GM19467 (cell line): ENCODE measurements around the gene FANCG.

ENCODE experiments used
- ATAC-seq: cut with Tn5 transposase; IDR thresholded peaks from one replicate; pipeline ENCODE4 v1.9.1; 2021; ENCODE audit warnings: mild to moderate bottlenecking, moderate library complexity; ENCODE audit not compliant: unreplicated experiment

The FANCG gene

DNA sequence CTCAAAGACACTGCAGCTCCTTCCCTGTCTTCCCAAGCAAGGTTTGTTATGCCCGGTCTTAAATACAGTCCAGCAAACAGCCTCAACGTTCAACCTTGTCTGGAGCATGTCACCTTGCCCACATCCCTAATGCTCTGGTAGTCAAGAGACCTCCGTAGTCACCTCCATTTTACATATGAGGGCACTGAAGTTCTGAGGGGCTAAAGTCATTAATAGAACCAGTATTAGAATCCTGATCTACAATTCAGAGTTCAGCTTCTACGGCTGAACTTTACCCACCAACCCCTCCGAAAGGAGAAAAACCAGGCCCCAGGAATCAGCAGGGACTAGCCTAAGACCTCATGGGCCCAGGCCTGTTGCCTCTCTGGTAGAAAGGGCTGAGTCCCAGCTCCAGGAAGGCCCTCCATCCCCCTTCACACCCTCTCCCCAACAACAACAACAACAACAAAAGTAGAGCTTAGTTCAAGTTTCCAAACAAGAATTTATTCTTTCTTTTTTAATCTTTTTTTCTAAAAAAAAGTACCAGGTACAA, 24.0 kb upstream of the FANCG start:
- no peak for ATAC-seq

DNA sequence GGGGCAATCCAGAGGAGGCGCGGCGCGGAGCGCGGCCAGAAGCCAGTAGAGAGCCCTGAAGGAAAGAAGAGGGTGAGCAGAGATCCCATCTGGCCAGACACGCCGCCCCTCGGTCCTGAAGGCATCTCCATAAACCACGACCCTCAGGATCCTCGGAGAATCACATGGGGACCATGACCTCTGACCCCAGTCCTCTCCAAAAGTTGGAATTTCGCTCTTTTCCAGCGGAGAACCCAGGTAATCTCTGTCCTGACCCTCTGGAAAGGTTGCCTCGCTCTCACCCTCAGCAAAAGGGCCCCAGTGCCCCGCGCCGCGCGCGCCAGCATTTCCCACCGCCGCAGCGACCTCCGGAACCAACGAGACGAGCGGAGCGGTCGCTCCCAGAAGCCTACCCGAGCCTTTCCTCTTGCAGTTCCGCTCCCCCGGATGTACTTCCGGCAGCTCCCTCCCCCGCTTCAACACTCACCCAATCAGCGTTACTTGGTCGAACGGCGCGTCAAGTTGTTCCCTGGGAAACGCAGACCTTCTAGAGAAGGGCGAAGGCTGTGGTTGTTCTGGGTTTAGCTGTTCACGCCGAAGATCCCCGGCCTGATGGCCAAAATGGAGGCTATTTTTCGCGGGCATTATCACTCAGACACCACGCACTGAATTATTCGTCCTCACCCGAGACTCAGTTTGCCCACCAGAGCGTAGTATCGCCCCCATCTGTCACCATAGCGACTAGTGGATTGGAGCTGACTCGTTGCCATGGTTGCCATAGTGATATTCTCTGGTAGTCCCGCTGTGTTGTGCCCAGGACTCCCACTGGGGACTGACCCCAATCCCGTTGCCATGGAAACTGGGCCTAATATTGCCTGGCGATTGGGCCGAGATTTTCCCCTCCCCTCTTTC, 23.3 kb upstream of the FANCG start, which contains the start of gene STOML2:
Gene STOML2 (minus strand): TSS at position 363 of the 891 bp plus-strand sequence. CDS start 37 bp downstream, at position 326.
- ATAC-seq: peak; percentile 89

DNA sequence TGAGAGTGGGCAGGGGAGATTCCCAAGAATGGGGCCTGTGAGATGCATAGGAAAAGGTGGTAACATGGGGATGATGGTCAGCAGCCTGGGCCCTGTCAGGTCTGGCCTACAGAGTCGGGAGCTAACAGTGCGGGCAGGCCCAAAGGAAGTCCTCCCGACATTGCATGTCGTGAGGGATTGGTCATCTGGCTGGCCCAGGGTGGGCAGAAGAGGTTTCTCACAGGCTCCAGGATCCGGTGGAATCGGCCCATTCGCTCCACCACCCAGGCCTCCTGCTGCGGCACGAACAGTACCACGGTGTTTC, 22.7 kb upstream of the FANCG start:
- ATAC-seq: no peak

DNA sequence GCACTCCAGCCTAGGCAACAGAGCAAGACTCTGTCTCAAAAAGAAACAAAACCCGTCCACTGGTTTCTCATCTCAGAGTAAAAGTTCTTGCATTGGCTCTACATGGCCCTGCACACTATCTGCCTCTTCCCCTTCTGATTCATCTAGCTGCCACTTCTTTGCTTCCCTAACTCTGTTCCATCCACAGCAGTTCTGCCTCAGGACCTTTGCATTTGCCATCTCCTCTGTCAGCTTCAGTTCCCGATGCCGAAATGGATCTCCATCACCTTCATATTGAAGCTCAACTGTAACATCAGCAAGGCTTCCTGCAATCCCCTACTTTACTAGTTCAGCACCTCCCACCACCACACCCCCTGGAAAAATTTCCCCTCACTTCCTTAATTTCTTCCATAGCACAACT, 17.8 kb upstream of the FANCG start:
- ATAC-seq: no peak

DNA sequence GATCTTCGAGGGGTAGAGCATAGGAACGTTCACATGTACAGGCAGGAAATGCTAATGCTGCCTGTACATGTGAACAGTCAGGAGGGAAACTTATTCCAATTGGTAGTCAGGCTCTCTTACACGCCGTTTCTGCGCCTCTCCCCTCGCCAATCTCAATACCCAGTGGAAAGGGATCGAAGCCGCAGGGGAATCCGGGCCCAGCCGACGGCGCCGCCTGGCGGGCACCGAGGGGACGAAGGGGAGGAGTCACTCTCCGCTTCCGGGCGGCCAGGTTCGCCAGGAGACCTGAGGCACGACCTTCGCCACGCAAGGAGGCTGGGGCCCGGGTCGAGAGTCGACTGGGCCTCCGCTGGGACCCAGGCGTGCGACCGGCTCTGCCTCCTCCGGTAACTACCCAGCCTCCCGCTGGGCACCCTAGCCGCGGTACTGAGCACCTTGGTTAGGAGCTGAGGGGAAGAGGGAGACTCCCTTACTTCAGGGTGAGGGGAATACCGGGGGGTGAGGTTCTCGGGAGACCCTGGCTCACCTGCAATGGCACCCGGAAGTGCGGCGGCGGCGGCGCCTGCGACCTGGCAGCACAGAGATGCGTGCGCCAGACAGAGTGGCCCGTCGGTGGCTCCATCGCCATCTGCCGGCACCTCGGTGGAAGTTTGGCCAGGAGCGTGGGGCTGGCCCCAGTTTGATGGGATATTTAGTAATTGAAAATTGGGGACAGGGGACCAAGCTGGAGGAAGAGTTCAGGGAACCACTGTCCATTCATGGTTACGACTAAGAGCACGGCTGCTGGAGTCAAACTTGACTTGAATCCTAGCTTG, 16.5 kb upstream of the FANCG start, which contains the start of gene PIGO:
Gene PIGO (minus strand): TSS at position 557 of the 815 bp plus-strand sequence. CDS start 1,026 bp downstream, outside the sequence.
- ATAC-seq: peak; percentile 84

DNA sequence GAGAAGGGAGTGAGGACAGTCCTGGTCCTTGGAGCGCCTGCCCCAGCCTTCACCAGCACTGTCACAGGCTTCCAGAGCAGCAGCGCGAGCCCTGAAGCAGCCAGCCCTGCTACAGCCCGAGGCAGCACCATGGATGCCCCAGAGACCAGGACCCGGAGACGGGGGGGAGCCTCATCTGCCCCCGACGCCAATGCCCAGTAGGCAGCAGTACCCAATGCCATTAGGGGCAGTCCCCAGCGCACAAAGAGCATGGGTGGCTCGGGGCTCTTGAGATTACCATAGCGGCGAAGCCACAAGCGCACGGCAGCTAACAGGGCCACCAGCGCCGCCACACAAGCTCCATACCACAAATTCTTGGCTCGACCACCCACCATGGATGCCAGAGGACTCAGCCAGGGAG, 11.8 kb upstream of the FANCG start:
- ATAC-seq: no peak

DNA sequence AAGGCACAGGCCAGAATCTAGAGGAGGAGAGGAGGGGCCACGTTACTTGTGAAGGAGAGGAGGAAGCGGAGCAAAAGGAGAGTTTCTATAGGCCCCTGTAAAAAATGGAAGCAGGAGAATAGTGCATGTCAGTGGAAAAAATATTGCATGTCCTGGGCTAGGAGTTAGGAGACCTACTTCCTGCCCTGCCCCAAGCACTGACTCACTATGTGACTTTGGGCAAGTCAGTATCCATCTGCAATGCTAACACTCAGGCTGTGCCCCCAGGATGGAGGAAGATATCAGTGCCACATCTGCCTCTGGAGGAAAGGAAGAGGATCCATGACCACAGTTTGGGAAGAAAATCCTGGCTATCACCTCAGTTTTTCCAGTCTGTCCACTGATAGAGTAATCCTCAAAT, 9.7 kb upstream of the FANCG start:
- no peak for ATAC-seq

DNA sequence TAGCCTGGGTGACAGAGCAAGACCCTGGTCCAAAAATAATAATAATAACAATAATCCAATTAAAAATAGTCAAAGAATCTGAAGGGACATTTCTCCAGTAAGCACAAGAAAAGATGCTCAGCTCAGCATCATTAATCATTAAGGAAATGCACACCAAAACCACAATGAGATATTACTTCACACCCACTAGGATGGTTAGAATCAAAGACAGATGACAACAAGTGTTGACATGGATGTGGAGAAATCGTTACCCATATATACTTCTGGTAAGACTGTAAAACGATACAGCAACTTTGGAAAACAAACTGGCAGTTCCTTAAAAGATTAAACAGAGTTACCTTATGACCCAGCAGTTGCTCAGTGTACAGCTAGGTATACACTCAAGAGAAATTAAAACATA, 5.3 kb upstream of the FANCG start:
- no peak for ATAC-seq

DNA sequence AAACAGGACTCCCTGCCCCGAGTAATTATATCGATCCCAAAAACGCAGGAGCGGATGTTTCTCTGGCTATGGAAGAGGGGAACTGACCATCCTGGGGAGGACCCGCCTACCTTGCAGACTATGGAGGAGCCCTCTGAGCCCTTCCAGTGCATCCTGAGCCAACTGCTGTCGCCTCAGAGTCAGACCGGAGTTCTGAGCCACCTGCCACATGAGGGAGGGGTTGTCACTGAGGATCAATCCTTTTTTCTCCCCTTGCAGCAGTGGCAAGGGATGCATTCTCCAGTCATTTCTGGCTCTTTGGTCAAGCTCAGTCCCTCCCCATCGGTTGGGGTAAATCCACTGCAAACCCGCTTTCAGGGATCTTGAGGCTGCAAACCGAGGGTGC, 709 bp downstream of the FANCG start:
- no peak for ATAC-seq

DNA sequence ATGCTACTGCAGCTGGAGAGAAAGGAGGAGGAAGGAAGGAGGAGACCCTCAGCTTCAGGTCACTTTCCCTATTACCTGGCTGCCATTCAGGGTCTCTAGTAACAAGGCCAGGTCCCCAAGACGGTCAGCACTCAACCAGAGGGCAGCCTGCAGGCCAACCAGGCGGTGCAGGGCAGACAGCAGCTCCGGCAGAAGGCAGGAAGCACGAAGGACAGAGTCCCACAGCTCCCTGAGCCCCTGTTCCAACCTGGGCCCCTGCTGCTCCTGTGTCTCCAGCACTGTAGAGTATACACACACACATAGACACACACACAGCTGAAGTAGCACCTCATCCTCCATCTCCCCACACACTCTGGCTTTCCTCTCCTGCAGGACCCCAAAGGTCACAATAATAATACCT, 1.7 kb downstream of the FANCG start:
- no peak for ATAC-seq

DNA sequence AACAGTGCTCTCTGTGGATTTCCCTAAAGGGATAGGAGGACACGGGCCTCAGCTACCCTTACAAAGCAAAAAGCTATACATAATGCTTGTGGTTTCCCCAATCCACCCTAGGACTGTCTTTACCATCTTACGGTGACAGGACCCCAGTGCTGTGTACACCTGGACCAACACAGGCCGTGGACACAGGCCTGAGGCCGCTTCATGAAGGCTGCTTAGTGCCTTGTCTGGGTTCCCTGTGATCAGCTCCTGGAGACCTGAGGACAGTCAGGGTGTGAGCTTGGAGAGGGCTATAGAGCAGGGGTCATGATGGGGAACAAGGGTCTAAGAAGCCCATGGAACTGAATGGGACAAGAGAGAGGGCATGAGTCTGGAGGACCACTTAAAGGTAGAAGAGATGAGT, 2.9 kb downstream of the FANCG start:
- no peak for ATAC-seq

DNA sequence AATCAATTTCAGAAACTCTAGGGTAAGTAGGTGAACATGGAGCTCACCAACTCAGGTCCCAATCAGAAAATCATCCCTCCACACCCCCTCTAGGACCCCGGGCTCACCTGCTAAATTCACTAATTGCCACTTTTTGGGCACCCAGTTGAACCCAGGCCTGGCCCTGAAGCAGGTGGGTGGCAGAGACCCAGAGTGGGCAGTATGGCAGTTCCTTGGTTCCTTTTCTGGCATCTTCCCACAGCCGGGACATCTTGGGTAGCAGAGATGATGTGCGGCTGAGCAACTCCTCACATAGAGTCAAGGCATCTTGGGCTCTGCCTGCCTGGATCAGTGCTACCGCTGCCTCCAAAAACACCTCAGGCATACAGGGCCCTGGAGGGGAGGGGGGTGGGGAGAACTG, 4.4 kb downstream of the FANCG start:
- no peak for ATAC-seq

DNA sequence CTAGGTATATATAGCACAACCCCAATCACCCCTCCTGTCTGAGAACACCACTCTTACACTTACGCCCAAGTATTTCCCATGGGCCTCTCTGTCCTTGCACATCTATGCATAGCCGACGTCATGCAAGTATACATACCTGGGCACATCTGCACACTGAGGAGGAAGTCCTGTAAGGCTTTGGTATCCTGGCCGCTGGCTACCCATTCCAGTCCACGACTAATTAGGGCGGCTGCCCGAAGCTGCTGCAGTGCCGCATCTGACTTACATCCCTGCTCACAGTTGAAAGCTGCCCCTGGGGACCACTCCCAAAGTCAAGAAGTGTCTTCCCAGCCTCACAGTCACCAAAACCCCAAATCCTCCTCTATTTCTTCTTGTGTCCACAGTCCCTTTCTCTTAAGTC, 5.0 kb downstream of the FANCG start:
- no peak for ATAC-seq

DNA sequence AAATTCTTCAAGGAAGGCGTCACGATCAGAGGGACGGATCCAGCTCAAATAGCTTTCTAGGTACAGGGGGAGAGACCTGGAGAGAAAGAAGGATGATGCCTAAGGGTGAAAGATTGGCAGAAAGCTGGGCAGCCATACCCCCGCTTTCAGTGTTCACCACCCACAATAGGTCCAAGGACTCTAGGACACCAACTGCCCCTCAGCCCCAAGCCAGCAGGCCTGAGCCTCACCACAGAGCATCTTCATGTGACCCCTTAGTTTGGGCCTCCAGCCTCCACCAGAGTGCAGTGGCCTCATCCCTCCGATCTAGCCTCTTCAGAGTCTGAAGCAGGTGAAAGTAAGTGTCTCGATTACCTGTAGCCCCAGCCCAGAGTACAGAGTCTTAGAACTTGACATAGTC, 5.6 kb downstream of the FANCG start:
- no peak for ATAC-seq

DNA sequence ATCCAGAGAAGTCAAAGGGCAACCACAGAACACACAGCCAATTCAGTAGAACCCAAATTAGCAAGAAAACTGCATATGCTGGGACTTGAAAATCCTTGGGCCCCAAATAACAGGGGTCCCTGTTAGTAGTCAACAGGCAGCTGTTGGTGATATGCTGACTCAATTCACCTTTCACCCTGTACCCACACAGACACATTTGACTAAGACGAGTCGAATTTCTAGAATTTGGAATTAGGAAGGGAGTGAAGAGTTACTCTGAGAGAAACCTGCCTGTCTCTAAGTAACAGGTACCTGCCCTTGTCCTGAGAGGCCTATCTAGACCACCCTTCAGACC, 6.5 kb downstream of the FANCG start:
- no peak for ATAC-seq

DNA sequence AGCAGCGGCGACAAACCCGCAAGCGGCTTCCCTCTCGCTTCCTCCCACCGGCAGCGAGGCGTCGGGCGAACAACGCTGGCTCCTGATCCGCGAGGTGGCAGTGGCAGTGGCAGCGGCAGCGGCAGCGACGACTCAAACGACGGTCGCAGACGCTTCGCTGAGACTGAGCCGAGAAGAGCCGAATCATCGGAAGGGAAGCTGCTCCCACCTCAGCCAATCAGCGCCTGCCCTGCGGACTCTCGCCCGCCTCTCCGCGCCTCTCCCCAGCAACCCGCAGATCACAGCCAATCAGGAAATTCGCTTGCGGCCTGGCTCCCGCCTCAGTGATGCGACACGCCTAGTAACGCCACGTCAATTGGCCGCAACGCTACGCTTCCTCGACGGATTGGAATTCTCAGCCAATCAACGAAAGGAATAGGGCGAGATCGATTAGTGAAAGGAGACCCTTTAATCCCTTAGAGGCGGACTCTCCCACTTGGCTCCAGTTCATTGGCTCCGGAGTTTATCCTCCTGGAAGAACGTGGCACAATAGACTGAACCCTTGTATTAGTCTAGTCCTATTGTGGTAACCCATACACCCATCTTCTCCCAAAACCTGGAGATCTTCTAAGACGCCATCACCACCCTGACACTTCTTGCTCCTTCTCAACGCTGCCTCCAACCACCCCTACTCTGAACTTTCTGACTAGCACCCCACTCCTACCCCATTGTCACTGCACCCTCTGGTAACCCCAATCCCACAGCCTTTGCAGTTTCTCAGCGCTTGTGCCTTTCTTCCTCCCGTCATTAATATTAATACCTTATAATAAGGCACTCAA, 7.1 kb downstream of the FANCG start, which contains the start of gene VCP:
Gene VCP (minus strand): TSS at position 165 of the 818 bp plus-strand sequence. CDS start 272 bp downstream, outside the sequence.
- peak; percentile 81 for ATAC-seq

DNA sequence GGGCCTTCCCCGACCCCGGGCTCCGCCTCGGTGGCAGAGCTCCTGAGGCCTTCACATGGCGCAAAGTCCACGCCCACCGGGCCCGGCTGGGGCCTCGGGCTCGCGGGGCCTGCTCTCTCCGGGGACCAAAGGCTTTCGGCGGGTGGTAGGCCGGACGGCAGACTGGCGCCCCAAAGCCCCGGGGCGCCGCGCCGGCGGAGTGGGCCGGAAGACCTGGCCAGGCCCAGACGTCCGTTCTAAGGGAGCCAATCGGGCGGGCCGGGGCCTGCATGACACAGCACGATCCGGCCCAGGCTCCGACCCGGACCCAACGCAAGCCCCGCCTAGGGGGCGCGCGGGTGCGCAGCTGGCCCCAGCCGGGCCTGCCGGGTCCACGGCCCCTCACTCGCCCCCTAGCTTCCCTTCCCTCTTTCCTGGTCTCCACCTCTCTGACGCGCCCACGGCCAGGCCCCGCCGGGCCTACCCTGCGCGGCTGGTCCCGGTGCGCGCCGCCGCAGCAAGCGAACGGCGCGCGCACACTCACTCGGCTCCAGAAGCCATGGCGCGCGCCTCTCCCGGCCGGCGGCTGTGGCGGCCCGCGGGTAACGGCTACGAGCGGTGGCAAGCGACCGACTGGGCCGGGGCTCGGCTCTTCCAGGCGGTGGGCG, 7.8 kb downstream of the FANCG start:
- peak; percentile 57 for ATAC-seq

DNA sequence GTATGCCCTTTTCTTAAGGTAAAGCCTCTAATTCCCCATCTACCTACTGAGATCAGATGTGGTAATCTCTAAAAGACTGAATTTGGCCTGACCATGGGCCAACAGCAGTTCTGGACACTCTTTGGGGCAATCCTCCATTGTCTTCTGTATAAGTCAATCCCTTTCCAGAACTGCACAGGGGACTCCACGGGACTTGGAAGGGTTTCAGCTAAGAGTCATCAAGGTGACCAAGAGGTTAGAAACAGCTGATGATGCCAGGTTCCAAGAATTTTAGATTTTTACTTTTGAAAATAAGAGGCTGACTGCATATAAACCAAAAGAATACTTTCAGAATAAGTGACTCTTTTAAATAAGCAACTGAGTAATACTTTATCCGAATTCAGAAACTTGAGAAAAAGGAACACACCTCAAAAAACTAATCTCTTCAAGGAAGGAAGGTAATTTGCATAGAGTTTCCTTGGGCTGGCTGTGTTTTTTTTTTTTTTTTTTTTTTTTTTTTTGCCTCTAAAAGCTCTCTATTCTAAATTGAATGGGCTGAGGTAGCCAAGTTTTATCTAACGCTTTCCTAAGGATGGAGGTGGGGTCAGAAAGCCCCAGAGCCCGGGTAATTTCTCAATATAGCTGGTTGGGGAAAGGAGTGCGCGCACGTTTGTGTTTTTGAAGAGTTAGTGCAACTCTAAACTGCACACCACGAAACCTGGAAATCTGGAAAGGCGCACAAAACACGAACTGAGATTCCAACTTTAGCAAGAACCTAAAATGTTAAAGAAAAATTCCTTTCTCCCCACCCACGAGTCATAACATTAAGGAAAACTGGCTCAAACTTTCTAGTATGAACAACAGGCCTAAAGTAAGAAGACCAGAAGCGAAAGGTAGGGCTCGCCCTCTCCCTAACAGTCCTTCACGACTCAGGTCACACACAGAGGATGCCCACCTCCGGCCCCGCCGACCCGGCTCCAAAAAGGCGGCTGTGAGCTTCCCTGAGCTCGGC, 8.6 kb downstream of the FANCG start:
- no peak for ATAC-seq

DNA sequence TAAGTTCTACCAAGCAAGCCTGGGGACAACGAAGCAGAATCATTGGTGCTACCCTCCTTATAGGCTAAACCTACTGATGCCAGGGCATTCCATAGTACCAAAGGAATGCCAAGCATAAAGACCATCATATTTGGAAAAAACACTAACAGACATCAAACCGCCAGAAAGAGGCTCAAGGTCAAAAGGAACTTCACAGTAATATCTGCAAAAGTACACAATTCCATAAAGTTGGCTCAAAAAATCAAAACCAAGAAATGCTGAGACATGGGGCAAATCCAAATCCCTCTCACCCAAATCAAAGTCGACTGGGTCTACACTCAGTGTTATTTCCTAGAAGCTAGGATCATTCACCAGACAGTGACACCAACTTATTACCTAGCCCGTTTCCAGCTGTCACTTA, 10.7 kb downstream of the FANCG start:
- no peak for ATAC-seq
